BLaER1 treated with 17β-estradiol and CSF1 and Interleukin-3, amounts not matched to agents 10 nM and 100 nM (cell line): Measurements from ENCODE around the gene ADGRL2.

ENCODE experiments used
- H3K27ac ChIP-seq, 11 experiments: shearing (Covaris generic); formaldehyde crosslinking; 2 replicates each; pipeline ENCODE4 v1.8.1; 2022
- H3K27me3 ChIP-seq, 11 experiments: shearing (Covaris generic); formaldehyde crosslinking; 2 replicates each; pipeline ENCODE4 v1.8.1; 2022
- H3K36me3 ChIP-seq, 11 experiments: shearing (Covaris generic); formaldehyde crosslinking; 2 replicates each; pipeline ENCODE4 v1.8.1; 2022
- H3K4me1 ChIP-seq, 10 experiments: shearing (Covaris generic); formaldehyde crosslinking; 2 replicates each; pipeline ENCODE4 v1.8.1; 2022
- H3K4me2 ChIP-seq, 11 experiments: shearing (Covaris generic); formaldehyde crosslinking; 2 replicates each; pipeline ENCODE4 v1.8.1; 2022
- H3K4me3 ChIP-seq, 10 experiments: shearing (Covaris generic); formaldehyde crosslinking; 2 replicates each; pipeline ENCODE4 v1.8.1; 2022
- H3K9ac ChIP-seq, 11 experiments: shearing (Covaris generic); formaldehyde crosslinking; 2 replicates each; pipeline ENCODE4 v1.8.1; 2022
- H3K9me3 ChIP-seq, 11 experiments: shearing (Covaris generic); formaldehyde crosslinking; replicated peaks in 1 of 11; 2 replicates each; pipeline ENCODE4 v1.8.1; 2022
- H4K20me1 ChIP-seq, 11 experiments: shearing (Covaris generic); formaldehyde crosslinking; 2 replicates each; pipeline ENCODE4 v1.8.1; 2022
- Cebpa-rat ChIP-seq, 11 experiments: shearing (Covaris generic); IDR thresholded peaks; 2 replicates each; pipeline ENCODE4 v1.8.1; 2022

Gene ADGRL2

DNA sequence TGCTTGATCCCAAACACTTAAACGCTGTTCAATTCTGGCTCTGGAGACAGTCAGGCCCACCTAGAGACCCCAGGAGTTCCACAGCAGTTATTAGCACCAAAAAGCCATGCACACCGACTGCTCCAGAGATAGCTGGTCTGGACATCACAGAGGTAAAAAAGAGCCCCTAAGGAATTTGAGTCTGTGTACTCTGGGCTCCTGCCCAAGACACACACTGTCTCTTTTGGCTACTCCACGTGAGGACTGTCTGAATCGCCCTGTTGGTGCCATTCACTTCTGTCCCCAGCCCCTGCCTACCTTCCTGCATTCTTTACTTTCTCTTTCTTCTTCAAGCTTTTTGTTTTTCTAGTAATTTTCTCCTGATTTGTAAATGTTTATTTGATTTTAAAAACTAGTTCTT is 197.4 kb downstream of the ADGRL2 start:
- H4K20me1 ChIP-seq, result no peaks in the 10 kb centered on the region; a peak in 1 of 22 replicates
- H3K36me3 ChIP-seq, result no peaks in the 10 kb centered on the region
- H3K4me1 ChIP-seq, result no peaks in the 10 kb centered on the region
- no peak overlapping the region for H3K4me3 ChIP-seq
- no peak overlapping the region for H3K4me2 ChIP-seq
- no peak overlapping the region for H3K9ac ChIP-seq
- H3K27ac ChIP-seq, result no peak overlapping the region
- no peaks in the 10 kb centered on the region for H3K27me3 ChIP-seq
- no peaks in the 10 kb centered on the region for H3K9me3 ChIP-seq
- no peak for TF ChIP-seq Cebpa-rat (IDR thresholded peaks at IDR 0.05)

DNA sequence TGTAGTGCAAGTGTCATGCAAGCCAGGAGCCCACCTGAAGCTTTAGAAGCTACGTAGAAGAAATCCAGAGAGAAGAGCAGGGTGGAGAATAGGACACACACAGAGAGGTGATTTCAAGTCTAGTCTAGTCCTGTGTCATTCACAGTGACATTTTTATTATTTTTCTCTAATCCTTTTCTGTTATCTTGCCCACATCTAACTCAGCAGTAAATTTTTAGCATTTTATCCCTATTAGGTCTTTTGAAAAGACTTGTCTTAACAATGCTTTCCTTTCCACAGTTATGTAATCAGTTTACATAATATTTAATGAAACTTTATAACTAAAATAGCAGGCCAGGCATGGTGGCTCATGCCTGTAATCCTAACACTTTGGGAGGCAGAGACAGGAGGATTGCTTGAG is 198.6 kb downstream of the ADGRL2 start:
- H3K4me1 ChIP-seq, result no peaks in the 10 kb centered on the region
- H3K36me3 ChIP-seq, result no peaks in the 10 kb centered on the region
- no peak for TF ChIP-seq Cebpa-rat (IDR thresholded peaks at IDR 0.05)
- H3K27me3 ChIP-seq, result no peaks in the 10 kb centered on the region
- H3K4me2 ChIP-seq, result no peak overlapping the region
- H4K20me1 ChIP-seq, result no peaks in the 10 kb centered on the region; a peak in 1 of 22 replicates
- H3K9me3 ChIP-seq, result no peaks in the 10 kb centered on the region
- H3K27ac ChIP-seq, result no peak overlapping the region
- H3K9ac ChIP-seq, result no peak overlapping the region
- no peak overlapping the region for H3K4me3 ChIP-seq

DNA sequence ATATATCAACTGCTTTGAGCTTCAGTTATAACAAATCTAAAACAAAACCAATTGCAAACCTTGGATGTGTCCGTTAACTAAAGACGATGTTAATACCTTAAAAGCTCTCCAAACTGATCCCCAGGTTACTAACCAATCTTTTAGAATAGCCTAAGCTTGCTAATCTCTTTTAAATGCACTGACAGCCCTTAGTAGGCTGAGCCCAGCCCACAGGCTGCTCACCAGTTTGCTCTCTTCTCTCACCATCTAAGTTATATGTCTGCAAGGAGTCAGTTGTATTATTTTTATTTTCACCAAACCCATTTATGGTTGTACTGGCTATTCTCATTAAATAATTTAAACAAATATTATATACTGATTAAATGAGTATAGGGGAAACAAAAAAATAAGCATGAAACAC is 199.5 kb downstream of the ADGRL2 start:
- Histone ChIP-seq H3K27me3 (no peaks in the 10 kb centered on the region), H3K4me3 (no peak overlapping the region), H3K27ac (no peak overlapping the region), H3K4me1 (no peaks in the 10 kb centered on the region), H3K9ac (no peak overlapping the region), H4K20me1 (no peaks in the 10 kb centered on the region; a peak in 1 of 22 replicates), H3K4me2 (no peak overlapping the region), H3K36me3 (no peaks in the 10 kb centered on the region), H3K9me3 (no peaks in the 10 kb centered on the region)
- no peak for TF ChIP-seq Cebpa-rat (IDR thresholded peaks at IDR 0.05)

DNA sequence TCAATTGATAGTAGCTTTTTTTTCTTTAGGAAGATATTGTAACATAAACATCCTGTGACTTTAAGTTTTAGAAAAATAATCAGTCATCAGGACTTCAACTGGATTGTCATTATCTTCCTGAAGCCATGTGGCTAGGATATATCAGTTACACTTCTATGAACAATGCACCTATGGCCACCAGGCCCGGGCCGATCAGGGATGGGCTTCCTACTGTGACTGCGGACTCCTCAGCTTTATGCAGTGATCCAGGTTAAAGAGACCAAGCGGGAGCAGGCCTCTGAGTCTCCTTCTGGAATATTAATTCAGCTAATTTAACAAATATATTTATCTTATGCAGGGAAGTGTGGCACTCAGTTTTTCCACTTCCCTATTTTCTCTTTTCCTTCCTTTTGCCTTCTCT is 200.6 kb downstream of the ADGRL2 start:
- H3K4me2 ChIP-seq, result no peak overlapping the region
- H3K36me3 ChIP-seq, result no peaks in the 10 kb centered on the region
- no peak overlapping the region for H3K9ac ChIP-seq
- no peaks in the 10 kb centered on the region for H4K20me1 ChIP-seq
- H3K4me1 ChIP-seq, result no peaks in the 10 kb centered on the region
- no peak overlapping the region for H3K4me3 ChIP-seq
- TF ChIP-seq Cebpa-rat (IDR thresholded peaks at IDR 0.05), result no peak
- no peaks in the 10 kb centered on the region for H3K27me3 ChIP-seq
- H3K27ac ChIP-seq, result no peak overlapping the region
- H3K9me3 ChIP-seq, result no peaks in the 10 kb centered on the region

DNA sequence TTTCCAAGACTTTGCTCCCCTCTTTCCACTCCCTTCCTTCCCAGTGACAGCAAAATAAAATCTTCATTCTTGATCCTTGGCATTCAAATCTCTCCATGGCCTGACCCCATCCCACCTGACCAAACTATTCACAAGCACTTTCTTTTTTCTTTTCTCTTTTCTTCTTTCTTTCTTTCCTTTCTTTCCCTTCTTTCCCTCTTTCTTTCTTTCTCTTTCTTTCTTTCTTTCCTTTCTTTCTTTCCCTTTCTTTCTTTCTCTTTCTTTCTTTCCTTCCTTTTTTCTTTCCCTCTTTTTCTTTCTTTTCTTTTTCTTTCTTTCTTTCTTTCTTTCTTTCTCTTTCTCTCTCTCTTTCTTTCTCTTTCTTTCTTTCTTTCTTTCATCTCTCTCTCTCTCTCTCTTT is 207.1 kb downstream of the ADGRL2 start:
- Histone ChIP-seq H3K4me1 (no peaks in the 10 kb centered on the region), H3K4me2 (no peak overlapping the region), H3K9ac (no peak overlapping the region), H3K36me3 (no peaks in the 10 kb centered on the region), H3K27me3 (no peaks in the 10 kb centered on the region), H3K27ac (no peak overlapping the region), H3K4me3 (no peak overlapping the region), H3K9me3 (no peaks in the 10 kb centered on the region), H4K20me1 (no peaks in the 10 kb centered on the region)
- no peak for TF ChIP-seq Cebpa-rat (IDR thresholded peaks at IDR 0.05)

DNA sequence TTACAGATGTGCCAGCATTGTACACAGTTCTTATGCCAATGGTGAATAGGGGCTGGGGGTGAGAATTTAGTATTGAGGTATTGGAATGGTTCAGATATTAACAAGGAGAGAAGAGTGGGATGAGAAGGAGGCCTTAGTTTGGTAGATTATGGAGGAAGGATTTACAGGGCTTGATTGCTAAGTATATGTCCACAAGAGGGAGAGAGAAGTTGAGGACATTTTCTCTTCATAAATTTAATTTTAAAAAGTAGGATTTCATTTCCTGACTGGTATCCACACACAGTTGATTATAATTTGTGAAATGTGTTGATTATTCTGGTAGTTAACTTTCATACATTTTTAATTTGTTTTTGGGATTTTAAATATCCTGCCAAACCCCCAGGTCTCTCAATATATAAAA is 213.0 kb downstream of the ADGRL2 start:
- Histone ChIP-seq H4K20me1 (no peaks in the 10 kb centered on the region), H3K9me3 (no peaks in the 10 kb centered on the region), H3K36me3 (no peaks in the 10 kb centered on the region), H3K4me3 (no peak overlapping the region), H3K4me2 (no peak overlapping the region), H3K9ac (no peak overlapping the region), H3K4me1 (no peaks in the 10 kb centered on the region), H3K27me3 (no peaks in the 10 kb centered on the region), H3K27ac (no peak overlapping the region)
- no peak for TF ChIP-seq Cebpa-rat (IDR thresholded peaks at IDR 0.05)

DNA sequence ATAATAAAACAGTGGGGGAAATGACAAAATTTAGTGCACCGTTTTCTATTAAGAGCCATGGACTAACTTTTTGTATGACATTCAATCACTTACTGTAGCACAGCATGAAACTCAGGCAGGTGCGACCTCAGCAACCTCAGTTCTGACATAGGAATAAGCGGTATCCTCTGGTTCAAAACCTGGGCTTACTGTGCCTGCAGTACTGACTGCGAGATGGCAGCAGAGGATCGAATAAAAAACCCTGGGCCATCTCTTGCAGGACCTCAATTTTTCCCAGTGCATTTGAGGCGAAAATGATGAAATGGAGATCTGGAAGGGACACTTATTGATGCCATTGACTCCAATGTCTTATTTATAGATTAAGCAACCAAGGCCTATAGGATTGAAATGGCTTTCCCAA is 214.7 kb downstream of the ADGRL2 start:
- no peaks in the 10 kb centered on the region for H3K4me1 ChIP-seq
- no peaks in the 10 kb centered on the region for H3K36me3 ChIP-seq
- H3K4me2 ChIP-seq, result no peak overlapping the region
- H3K4me3 ChIP-seq, result no peak overlapping the region
- H3K9me3 ChIP-seq, result peaks cover 0 to 9% (median 4%) of the 10 kb centered on the region in 11 experiments; a peak in 6 of 22 replicates
- H3K9ac ChIP-seq, result no peak overlapping the region
- no peak for TF ChIP-seq Cebpa-rat (IDR thresholded peaks at IDR 0.05)
- H3K27ac ChIP-seq, result no peak overlapping the region
- H4K20me1 ChIP-seq, result no peaks in the 10 kb centered on the region
- no peaks in the 10 kb centered on the region for H3K27me3 ChIP-seq

DNA sequence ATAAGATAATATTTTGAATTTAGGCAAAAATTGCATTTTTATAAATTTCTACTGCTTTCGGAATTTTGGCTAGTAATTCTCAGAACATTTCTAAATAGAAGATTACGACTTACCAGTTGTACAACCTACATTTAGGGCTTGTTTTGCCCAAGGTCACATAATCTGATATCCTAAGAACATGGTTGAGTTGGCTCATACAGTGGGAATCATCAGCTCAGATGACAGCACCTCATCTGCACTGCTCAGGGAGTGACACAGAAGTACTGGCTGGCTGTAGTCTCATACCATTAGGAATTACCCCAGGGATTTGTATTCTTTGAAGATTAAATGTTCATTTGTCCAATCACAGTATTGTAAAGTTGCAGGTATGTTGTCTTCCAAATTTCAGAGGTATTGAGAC is 217.6 kb downstream of the ADGRL2 start:
- TF ChIP-seq Cebpa-rat (IDR thresholded peaks at IDR 0.05), result no peak
- Histone ChIP-seq H3K27me3 (no peaks in the 10 kb centered on the region), H3K9me3 (peaks cover 0 to 19% (median 8%) of the 10 kb centered on the region in 11 experiments; a peak in 8 of 22 replicates), H3K4me2 (no peak overlapping the region), H3K9ac (no peak overlapping the region), H4K20me1 (no peaks in the 10 kb centered on the region), H3K36me3 (no peaks in the 10 kb centered on the region), H3K27ac (no peak overlapping the region), H3K4me1 (no peaks in the 10 kb centered on the region), H3K4me3 (no peak overlapping the region)

DNA sequence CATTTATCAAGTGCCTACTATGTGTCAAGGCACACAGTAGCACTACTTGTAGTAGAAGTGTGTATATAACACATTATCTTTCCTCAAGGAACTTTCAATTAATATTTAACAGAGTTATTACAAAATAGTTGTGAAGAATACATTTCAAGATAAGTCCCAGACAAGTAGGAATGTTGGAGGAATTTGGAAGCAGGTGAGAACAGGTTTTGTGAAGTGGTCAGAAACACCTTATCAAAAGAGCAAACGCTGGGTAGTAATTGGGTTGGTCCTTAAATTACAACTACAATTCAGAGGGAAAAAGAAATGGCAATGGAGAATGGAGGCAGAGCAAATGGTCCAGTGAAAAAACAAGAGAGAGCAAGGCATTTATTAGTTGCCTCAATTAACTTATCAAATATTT is 218.8 kb downstream of the ADGRL2 start:
- H3K27me3 ChIP-seq, result no peaks in the 10 kb centered on the region
- no peaks in the 10 kb centered on the region for H3K4me1 ChIP-seq
- no peak overlapping the region for H3K9ac ChIP-seq
- H3K4me3 ChIP-seq, result no peak overlapping the region
- no peak overlapping the region for H3K4me2 ChIP-seq
- H3K36me3 ChIP-seq, result no peaks in the 10 kb centered on the region
- no peak for TF ChIP-seq Cebpa-rat (IDR thresholded peaks at IDR 0.05)
- H4K20me1 ChIP-seq, result no peaks in the 10 kb centered on the region
- no peak overlapping the region for H3K27ac ChIP-seq
- peaks cover 0 to 19% (median 8%) of the 10 kb centered on the region in 11 experiments; a peak in 8 of 22 replicates for H3K9me3 ChIP-seq

DNA sequence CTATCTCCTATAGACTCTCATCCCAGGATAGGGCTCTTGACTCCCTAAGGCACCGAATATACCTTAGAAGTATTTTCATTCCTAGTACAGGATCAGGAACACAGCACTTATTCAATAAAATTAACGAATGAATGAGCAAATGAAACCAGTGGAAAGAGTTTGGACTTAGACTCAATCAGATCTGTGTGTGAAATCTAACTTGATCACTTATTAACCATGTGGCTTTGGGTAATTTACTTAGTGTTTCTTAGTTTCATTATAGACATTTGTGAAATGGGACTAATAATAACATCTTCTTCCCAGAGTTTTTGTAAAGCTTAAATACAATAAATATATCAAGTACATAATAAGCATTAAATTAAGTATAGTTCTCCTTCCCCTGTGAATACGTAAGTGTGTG is 230.1 kb downstream of the ADGRL2 start:
- no peak overlapping the region for H3K4me3 ChIP-seq
- no peak for TF ChIP-seq Cebpa-rat (IDR thresholded peaks at IDR 0.05)
- H4K20me1 ChIP-seq, result no peaks in the 10 kb centered on the region
- H3K4me2 ChIP-seq, result no peak overlapping the region
- H3K27me3 ChIP-seq, result no peaks in the 10 kb centered on the region
- no peaks in the 10 kb centered on the region for H3K4me1 ChIP-seq
- H3K36me3 ChIP-seq, result no peaks in the 10 kb centered on the region
- H3K27ac ChIP-seq, result no peak overlapping the region
- H3K9ac ChIP-seq, result no peak overlapping the region
- no peaks in the 10 kb centered on the region for H3K9me3 ChIP-seq

DNA sequence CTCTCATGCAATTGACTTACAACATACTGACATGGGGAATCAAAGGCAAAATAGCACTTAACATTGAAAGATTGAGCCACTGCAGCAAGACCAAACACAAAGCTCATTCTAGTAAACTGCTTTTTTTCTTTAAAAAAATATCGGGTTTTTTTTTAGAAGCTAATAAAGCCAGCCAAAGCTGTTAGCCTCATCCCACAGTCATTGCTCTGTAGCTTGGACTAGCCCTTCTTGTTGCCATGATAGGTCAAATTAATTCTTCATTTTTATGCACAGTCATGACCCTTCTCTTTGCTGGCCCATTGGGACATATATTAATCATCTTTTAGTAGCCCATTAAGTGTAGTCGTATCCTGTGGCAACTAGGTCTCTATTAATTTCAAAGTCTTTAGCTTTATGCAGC is 231.3 kb downstream of the ADGRL2 start:
- no peaks in the 10 kb centered on the region for H3K36me3 ChIP-seq
- no peak for TF ChIP-seq Cebpa-rat (IDR thresholded peaks at IDR 0.05)
- no peaks in the 10 kb centered on the region for H4K20me1 ChIP-seq
- H3K9ac ChIP-seq, result no peak overlapping the region
- no peaks in the 10 kb centered on the region for H3K9me3 ChIP-seq
- H3K27ac ChIP-seq, result no peak overlapping the region
- no peak overlapping the region for H3K4me3 ChIP-seq
- no peak overlapping the region for H3K4me2 ChIP-seq
- no peaks in the 10 kb centered on the region for H3K27me3 ChIP-seq
- H3K4me1 ChIP-seq, result no peaks in the 10 kb centered on the region
